SU-DHL-6 (cell line): ENCODE results near the gene ONECUT3.

Experiments
- H2AFZ ChIP-seq: fragments of 200-600 bp; sonication (generic); 2 replicates; pipeline ENCODE4 v1.6.1; 2014; ENCODE audit warnings: low read depth, mild to moderate bottlenecking, moderate library complexity, mixed read lengths, antibody characterized with exemption, low read length; ENCODE audit not compliant: severe bottlenecking
- H3F3A ChIP-seq: fragments of 200-600 bp; shearing (Covaris generic); 2 replicates; pipeline ENCODE4 v1.6.0; 2016; ENCODE audit warnings: antibody characterized with exemption, mild to moderate bottlenecking; ENCODE audit not compliant: insufficient read depth
- H3K27ac ChIP-seq: fragments of 200-600 bp; sonication (generic); 2 replicates; pipeline ENCODE4 v1.5.1; 2016; ENCODE audit warnings: low read depth, mild to moderate bottlenecking, low read length, moderate library complexity, mixed read lengths
- H3K27me3 ChIP-seq: fragments of 200-600 bp; sonication (generic), shearing (Covaris generic); 2 replicates; pipeline ENCODE4 v1.6.0; 2014; ENCODE audit warnings: mild to moderate bottlenecking, low read length
- H3K36me3 ChIP-seq: fragments of 200-600 bp; sonication (generic); 2 replicates; pipeline ENCODE4 v1.6.1; 2014; ENCODE audit warnings: mild to moderate bottlenecking, low read length, mixed read lengths
- H3K4me2 ChIP-seq: fragments of 300-600, 200-600 bp; shearing (Covaris generic), sonication (generic); 2 replicates; pipeline ENCODE4 v1.6.0; 2014; ENCODE audit warnings: low read length, low read depth, mild to moderate bottlenecking; ENCODE audit not compliant: poor library complexity, severe bottlenecking
- H3K4me3 ChIP-seq: fragments of 200-600 bp; sonication (generic); 2 replicates; pipeline ENCODE4 v1.5.1; 2014; ENCODE audit warnings: antibody characterized with exemption, low read length, mild to moderate bottlenecking, mixed read lengths; ENCODE audit not compliant: insufficient read depth, poor library complexity, severe bottlenecking
- H3K79me2 ChIP-seq: fragments of 200-600 bp; sonication (generic); 2 replicates; pipeline ENCODE4 v1.6.1; 2014; ENCODE audit warnings: mild to moderate bottlenecking, low read length, moderate library complexity; ENCODE audit not compliant: insufficient read depth
- H3K9ac ChIP-seq: fragments of 200-600 bp; sonication (generic); 2 replicates; pipeline ENCODE4 v1.7.0; 2014; ENCODE audit warnings: mild to moderate bottlenecking, low read length
- H3K9me2 ChIP-seq: fragments of 200-600 bp; sonication (generic); replicated peaks from 2 replicates; pipeline ENCODE4 v1.6.1; 2014; ENCODE audit warnings: low read length; ENCODE audit not compliant: insufficient read depth
- H3K9me3 ChIP-seq: fragments of 200-600 bp; sonication (generic); 2 replicates; pipeline ENCODE4 v1.6.1; 2014; ENCODE audit warnings: low read length, mixed read lengths; ENCODE audit not compliant: insufficient read depth
- H4K20me1 ChIP-seq: fragments of 200-600 bp; sonication (generic); 2 replicates; pipeline ENCODE4 v1.6.1; 2014; ENCODE audit warnings: low read depth, mild to moderate bottlenecking, antibody characterized with exemption, low read length, moderate library complexity, mixed read lengths
- EZH2phosphoT487 ChIP-seq: fragments of 200-600 bp; sonication (generic), shearing (Covaris generic); conservative IDR thresholded peaks from 2 replicates; pipeline ENCODE4 v1.6.1; 2018; ENCODE audit warnings: mild to moderate bottlenecking, antibody characterized with exemption, low read length, moderate library complexity, mixed read lengths
- TF ChIP-seq, protein P1 (sequence below): fragments of 200-600 bp; sonication (generic); IDR thresholded peaks from one replicate; pipeline ENCODE4 v1.5.1; 2017; ENCODE audit warnings: antibody characterized with exemption, mild to moderate bottlenecking, low read length, moderate library complexity; ENCODE audit not compliant: insufficient read depth, poor library complexity, severe bottlenecking

The ONECUT3 gene

DNA sequence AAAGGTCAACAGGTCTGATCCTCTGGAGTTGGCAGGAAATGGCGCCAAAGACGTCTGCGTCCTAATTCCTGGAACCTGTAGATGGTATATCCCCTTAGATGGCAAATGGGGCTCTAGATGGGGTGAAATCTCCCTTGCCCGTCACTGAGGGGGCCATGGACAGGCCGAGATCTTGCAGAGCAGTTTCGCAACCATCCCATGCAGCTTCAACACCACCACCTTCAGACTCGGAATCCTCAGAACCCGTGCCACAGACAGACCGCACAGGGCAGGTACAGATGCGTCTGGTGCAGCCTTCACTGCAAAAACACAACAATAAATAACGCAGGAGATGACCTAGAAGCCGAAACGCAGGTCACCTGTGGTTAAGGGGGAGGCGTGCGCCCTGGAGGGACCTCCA, 77.3 kb downstream of the ONECUT3 start:
- no peak overlapping the region for H3K4me3 ChIP-seq
- H3K9ac ChIP-seq = no peak overlapping the region
- H3K9me2 ChIP-seq = no peaks in the 10 kb centered on the region
- TF ChIP-seq, protein P1, sequence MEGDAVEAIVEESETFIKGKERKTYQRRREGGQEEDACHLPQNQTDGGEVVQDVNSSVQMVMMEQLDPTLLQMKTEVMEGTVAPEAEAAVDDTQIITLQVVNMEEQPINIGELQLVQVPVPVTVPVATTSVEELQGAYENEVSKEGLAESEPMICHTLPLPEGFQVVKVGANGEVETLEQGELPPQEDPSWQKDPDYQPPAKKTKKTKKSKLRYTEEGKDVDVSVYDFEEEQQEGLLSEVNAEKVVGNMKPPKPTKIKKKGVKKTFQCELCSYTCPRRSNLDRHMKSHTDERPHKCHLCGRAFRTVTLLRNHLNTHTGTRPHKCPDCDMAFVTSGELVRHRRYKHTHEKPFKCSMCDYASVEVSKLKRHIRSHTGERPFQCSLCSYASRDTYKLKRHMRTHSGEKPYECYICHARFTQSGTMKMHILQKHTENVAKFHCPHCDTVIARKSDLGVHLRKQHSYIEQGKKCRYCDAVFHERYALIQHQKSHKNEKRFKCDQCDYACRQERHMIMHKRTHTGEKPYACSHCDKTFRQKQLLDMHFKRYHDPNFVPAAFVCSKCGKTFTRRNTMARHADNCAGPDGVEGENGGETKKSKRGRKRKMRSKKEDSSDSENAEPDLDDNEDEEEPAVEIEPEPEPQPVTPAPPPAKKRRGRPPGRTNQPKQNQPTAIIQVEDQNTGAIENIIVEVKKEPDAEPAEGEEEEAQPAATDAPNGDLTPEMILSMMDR = no peak
- no peak for TF ChIP-seq EZH2phosphoT487
- no peak overlapping the region for H3K4me2 ChIP-seq
- no peak overlapping the region for H3K27ac ChIP-seq
- H2AFZ ChIP-seq = no peak overlapping the region
- H3K9me3 ChIP-seq = no peaks in the 10 kb centered on the region
- no peaks in the 10 kb centered on the region for H3K27me3 ChIP-seq
- no peaks in the 10 kb centered on the region for H3K36me3 ChIP-seq
- H4K20me1 ChIP-seq = no peaks in the 10 kb centered on the region; the same call in 1 of the 2 replicates
- peaks cover 27% of the 10 kb centered on the region for H3K79me2 ChIP-seq
- no peaks in the 10 kb centered on the region for H3F3A ChIP-seq
